ENCODE measurements around the gene CLINT1.
"Not testable (repeated sequence)": the region's sequence is repeated elsewhere in the genome, so short reads cannot be mapped to it uniquely, and the experiment has no call there.

DNA sequence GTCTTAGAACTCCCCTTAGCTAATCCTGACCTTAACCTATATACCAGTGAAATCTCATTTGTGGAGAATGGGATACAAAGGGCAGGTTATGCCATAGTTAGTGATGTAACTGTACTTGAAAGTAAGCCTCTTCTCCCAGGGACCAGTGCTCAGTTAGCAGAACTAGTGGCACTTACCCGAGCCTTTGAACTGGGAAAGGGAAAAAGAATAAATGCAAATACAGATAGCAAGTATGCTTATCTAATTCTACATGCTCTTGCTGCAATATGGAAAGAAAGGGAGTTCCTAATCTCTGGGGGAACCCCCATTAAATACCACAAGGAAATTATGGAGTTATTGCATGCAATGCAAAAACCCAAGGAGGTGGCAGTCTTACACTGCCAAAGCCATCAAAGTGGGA lies 26.1 kb upstream of the CLINT1 start:
- TF ChIP-seq, protein P1, sequence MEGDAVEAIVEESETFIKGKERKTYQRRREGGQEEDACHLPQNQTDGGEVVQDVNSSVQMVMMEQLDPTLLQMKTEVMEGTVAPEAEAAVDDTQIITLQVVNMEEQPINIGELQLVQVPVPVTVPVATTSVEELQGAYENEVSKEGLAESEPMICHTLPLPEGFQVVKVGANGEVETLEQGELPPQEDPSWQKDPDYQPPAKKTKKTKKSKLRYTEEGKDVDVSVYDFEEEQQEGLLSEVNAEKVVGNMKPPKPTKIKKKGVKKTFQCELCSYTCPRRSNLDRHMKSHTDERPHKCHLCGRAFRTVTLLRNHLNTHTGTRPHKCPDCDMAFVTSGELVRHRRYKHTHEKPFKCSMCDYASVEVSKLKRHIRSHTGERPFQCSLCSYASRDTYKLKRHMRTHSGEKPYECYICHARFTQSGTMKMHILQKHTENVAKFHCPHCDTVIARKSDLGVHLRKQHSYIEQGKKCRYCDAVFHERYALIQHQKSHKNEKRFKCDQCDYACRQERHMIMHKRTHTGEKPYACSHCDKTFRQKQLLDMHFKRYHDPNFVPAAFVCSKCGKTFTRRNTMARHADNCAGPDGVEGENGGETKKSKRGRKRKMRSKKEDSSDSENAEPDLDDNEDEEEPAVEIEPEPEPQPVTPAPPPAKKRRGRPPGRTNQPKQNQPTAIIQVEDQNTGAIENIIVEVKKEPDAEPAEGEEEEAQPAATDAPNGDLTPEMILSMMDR (IDR thresholded peaks at IDR 0.05) = not testable (repeated sequence)
- TF ChIP-seq POLR2A, POLR2AphosphoS5 (IDR thresholded peaks at IDR 0.05): not testable (repeated sequence)

All from suprapubic skin (tissue), 4 donors.